Stimulated activated CD4-positive, alpha-beta T cell treated with anti-CD3 and anti-CD28 coated beads, TNF-alpha, amount 100 ng/mL, for 1 hour (primary cell): ENCODE measurements around the gene SOCS4.
"Not testable (repeated sequence)": the region's sequence is repeated elsewhere in the genome, so short reads cannot be mapped to it uniquely, and the experiment has no call there.

Experiments
- DNase-seq, 3 donors: peaks; one replicate each; pipeline ENCODE4 v3.0.0-alpha.2; 2020; ENCODE audit warnings: low read depth in 3 of 3, low spot score in 1 of 3

The SOCS4 gene

DNA sequence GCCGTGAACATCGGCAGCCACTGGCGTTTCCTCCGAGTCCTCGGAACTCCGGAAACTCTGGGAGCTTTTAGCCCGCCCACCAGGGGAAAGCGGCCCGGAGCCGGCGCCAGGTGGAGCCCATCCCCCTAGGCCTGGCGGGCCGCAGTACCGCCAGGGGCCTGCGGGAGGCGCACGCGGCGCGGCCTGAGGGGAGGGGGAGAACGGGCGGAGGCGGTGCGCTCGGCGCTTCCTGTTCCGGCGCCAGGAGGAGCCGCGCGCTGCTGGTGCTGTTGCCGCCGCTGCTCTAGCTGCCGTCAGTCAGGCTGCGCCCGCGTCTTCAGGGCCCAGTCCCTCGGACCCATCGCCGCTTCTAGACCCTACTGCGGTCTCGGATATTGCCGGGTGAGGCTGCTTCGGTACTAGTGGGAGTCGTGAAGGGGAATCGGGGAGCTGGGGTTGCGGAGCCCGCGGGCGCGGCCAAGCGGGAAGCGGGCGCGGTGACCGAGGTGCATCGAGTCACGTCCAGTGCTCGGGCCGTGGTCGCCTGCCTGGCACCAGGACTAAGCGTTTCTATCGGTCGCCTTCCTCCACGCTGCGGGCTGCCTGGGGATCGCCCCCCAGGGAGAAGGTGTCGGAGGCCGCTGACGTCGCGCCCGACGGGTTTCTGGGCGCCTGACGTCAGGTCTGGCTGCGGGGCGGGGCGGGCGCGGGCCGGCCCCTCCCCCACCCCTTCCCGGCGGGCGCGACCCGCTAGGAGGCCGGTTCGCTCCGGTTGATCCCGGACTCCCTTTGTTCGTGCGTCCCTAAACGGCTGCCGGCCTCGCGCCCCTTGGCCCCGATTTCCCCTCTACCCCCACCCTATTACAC lies 24.6 kb downstream of the SOCS4 start, which contains the start of gene MAPK1IP1L:
Gene MAPK1IP1L (plus strand): TSS at position 225 of the 846 bp plus-strand sequence. CDS start 10,037 bp downstream, outside the sequence.
- peak; percentile 67 to 93 (median 83) for DNase-seq

DNA sequence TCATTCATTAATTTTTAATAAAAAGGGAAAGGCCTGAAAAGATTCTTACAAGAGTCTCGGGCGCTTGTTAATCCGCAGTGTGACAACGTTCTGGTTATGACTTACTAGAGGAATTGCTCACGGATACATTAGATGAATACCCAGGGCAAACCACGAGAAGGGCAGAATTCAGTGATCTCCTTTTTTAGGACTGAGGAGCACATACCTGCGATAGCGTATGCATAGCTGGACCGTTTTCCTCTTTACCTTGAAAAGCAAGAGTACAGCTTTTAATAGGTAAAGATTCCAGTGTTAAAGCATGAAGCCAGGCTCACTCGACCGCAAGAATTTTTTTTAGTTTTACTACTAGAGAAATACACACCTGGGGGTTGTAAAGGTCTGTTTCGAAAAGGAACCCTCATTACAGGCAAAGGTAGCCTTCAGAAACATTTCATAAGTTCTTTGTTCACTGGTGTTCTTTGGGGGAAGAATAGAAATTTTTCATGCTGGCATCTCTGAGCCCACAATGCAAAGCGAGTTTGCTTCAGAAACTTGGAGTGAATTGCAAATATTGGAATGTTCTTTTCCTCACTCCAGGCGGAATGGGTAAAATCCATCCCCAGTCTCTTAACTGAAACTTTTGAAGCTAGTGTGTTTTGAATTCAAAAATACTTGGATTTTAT lies 25.4 kb downstream of the SOCS4 start:
- DNase-seq, result no peak

DNA sequence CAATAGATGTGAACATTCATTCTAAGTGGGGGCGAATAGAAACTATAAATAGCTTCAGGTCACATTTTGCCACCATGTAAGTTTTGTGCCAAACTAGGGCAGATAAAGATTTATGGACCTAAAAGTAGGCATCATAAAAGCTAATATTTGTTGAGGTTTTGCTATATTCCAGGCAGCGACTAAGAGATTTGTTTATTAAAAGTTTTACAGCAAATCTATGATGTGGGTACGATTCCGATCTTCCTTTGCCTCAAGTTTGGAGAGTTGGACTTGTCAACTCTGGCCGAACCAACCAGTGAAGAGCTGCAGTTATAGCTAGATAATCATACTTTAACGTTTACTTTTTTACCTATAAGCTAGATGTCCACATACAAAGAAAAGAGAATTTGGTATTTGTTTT lies 26.0 kb downstream of the SOCS4 start:
- DNase-seq, result no peak

DNA sequence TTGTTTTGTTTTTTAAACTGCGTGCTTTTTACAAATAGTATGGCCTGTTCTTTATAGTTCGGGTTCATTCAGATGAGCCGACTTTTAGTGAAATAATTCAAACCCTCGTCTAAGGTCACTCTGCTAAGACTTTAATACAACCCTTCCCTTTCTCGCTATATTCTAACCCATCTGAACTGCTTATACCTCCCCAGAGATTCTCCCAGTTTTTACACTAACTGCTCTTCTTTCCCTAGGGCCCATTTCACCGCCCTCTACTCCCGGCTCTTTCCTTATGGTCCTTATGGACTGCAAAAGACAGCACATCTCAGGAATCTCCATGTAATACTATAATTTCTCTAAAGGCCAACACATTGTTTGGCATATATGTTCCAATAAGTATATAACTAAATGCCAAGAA lies 26.5 kb downstream of the SOCS4 start:
- DNase-seq, result no peak

DNA sequence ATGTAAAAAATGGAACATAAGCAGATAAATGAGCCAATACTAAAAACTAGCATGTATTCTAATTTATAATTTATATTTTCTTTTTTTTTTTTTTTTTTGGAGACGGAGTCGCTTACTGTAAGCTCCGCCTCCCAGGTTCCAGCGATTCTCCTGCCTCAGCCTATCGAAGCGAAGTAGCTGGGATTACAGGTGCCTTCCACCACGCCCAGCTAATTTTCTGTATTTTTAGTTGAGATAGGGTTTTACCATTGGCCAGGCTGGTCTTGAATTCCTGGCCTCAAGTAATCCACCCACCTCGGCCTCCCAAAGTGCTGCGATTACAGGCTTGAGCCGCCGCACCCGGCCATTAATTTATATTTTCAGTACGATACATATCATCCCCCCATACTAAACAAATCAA lies 27.1 kb downstream of the SOCS4 start:
- no peak for DNase-seq

DNA sequence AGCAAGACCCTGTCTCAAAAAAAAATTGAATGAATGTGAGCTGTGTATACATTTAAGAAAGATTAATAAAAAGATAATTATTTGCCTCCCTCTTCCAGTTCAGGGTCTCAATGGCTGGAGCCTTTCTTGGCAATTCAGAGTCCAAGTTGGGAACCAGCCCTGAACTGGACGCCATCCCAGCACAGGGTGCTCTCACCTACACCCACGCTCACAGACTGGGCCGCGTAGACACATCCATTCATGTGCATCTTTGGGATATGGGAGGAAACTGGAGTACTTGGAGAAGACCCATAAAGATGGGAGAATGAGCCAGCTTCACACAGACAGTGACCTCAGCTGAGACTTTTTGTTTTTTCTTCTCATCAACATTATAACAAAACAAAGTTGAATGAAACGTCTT lies 30.9 kb downstream of the SOCS4 start:
- no peak for DNase-seq

DNA sequence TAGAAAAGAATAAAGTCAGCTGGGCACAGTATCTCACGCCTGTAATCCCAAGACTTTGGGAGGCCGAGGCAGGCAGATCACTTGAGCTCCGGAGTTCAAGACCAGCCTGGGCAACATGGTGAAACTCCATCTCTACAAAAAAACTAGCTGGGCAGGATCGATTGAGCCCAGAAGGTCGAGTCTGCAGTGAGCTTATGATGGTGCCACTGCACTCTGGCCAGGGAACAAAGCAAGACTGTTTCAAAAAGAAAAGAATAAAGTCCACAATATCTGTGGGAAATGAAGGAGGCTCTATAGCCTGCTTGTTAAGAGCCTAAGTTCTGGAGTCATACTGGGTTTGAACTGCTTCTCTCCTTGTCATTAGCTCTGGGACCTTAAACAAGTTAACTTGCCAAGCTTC lies 32.3 kb downstream of the SOCS4 start:
- no peak for DNase-seq

DNA sequence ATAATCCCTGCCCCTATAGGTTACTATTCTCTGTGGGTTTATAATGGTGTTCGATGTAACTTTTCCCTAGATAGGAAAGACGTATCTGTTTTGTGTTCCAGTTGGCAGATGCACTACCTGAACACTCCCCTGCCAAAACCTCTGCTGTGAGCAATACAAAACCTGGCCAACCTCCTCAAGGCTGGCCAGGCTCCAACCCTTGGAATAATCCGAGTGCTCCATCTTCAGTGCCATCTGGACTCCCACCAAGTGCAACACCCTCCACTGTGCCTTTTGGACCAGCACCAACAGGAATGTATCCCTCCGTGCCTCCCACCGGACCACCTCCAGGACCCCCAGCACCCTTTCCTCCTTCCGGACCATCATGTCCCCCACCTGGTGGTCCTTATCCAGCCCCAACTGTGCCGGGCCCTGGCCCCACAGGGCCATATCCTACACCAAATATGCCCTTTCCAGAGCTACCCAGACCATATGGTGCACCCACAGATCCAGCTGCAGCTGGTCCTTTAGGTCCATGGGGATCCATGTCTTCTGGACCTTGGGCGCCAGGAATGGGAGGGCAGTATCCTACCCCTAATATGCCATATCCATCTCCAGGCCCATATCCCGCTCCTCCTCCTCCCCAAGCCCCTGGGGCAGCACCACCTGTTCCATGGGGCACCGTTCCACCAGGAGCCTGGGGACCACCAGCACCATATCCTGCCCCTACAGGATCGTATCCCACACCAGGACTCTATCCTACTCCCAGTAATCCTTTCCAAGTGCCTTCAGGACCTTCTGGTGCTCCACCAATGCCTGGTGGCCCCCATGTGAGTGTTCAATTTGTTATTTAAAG lies 35.7 kb downstream of the SOCS4 start:
- no peak for DNase-seq

DNA sequence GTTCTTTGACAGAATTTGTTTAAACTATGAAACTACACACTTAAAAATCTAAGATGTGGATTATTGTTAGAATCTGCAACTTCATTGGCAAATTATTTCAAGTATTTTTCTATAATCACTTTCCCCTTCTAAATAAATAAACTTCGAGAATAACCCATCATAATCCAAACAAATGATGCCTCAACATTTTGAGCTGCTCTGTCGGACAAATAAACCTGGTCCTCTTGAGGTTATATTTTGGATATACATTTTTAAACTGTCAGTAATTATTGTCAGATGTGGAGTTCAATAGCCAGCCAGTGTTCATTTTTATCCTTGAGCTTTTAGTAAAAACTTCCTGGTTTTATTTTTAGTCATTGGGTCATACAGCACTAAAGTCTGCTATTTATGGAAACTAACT lies 37.9 kb downstream of the SOCS4 start:
- not testable (repeated sequence) for DNase-seq

DNA sequence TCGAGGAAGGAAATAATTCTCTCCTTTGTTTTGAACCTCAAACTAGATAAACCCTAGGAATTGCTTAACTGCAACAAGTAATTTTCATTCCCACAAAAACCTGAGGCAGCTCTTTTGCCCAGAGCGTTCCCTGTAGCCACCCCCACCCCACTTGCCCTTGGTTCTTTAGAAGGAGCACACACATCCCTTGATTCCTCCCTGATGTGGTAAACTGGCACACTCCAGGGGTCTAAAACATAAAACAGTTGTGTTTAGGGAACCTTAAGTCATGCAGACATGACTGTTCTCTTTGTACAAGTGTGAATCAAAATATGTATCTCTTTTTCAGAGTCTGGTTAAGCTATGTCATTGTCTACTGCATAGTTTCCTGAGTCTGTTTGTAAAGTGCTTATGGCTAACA lies 38.4 kb downstream of the SOCS4 start:
- DNase-seq, result no peak

DNA sequence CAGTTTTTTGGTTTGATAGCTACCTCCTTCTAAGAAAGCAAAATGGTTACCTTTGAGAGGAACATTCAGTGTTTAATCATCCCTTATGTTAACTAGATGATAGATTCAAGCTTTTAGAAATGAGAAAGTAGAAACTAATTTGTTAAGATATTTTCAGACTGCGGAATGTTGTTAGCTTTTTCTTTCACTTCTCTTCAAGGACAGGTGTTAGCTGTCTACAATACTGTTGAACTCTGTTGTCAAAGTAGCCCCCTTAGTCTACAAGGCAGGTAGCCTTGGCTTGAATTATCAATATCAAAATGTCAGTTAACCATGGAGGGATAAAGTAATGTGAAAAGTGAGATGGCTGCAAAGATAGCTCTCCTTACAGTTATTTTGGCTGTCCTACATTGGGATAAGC lies 39.2 kb downstream of the SOCS4 start:
- DNase-seq, result no peak

DNA sequence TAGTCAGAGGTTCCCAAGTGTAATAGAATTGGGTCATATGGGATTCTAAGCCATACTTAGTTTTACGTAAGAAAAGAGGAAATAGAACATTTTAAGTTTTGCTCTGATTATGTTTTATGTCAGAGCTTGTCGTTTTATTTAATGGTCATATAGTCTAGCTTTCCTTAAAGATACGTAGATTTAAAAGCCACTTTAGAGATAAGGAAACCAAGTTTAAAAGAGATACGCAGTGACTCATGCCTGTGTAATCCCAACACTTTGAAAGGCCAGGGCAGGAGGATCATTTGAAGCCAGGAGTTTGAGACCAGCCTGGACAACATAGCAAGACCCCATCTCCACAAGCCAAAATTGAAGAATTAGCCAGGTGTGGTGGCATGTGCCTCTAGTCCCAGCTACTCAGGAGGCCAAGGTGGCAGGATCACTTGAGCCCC lies 44.0 kb downstream of the SOCS4 start:
- DNase-seq, result no peak

DNA sequence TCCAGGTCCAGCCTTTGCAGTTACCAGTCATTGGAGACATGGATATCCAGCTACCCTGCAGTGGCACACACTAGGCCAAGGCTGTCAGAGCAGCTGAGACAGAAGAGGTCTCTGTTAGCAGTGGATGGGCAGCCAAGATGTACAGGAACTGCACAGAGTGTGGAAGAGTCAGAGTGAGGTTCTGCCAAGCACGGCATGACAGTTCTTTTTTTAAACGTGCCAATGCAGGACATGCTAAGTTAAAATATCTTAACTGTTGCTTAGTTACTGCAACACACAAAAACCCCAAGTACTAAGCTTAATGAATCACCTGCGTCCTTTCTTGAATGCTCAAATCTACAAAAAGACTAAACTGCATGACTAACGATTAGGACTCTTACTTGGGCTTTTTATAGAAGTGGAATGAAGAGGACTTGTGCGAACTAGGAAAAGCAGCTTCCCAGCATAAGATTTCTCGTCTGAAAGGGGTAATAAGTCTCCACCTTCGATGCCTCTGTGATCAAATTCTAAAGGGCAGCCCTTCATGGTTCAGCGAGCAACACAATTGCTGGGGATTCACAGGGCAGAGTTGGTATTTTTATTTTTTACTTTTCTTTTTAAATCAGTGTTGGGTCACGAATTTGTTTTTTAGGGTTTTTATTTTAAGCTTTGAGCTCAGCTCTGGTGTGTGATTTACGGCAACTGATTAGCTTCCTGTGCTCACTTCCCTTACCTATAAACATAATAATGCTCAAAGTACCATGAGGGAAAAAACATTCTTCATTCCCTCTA lies 45.0 kb downstream of the SOCS4 start:
- DNase-seq, result no peak

DNA sequence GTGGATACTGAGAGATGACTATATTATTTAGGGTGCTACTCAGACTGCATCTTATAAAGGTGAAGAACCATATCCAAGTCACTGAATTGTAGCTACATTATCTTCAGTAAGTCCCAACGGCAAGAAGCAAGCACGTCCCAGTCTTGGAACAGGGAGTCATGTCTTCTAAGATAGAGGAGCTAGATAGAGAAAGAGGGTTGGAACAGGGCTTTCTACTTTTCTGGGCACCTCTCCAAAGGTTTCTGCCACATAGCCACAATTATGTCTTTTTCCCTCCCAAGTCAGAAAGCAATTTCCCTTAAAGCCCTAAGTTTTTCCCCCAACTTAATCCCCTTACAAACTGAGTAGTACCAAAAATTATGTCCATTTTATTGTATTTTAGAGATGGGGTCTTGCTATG lies 46.8 kb downstream of the SOCS4 start:
- no peak for DNase-seq

DNA sequence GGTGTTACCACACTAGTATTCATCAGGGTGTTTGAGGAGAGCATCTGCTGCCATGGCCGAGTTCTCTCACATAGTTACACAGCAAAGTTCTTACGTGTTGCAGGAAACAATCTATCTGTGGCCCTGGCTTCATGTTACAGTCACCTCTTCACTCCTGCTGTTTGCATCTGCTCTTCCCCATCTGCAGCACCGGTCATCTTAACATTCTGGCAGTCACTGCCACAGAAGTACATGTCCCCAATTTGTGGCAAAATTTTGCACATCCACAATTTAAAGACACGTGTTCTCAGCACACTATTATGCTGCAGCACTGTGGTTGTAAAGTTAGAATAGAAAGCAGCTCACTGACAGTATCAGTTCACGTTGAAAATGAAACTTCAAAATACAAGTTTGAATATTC lies 47.6 kb downstream of the SOCS4 start:
- DNase-seq, result no peak

DNA sequence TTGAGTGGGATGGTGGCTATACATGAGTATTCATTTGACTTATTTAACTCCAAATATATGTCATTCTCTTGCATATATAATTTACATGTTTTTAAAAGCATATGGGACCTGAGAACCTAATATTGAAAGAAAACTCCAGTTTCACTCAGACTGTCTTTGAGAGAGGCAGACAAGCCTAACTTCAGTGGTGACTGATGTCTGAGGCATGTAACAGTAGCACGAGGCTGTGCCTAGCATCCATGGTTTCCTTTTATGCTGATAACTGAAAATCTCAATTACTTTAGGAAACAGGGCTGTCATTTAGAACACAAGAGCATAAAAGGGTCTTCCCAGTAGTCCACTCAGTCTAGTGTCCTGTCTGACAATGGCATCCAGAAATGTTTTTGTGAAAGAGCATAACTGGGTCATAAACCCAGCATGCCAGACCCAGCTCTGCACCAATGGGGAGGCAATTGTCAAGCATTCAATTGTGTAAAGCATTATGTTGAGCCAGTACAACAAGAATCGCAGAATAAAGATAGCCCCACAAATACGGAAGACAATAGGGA lies 48.7 kb downstream of the SOCS4 start:
- DNase-seq, result no peak

DNA sequence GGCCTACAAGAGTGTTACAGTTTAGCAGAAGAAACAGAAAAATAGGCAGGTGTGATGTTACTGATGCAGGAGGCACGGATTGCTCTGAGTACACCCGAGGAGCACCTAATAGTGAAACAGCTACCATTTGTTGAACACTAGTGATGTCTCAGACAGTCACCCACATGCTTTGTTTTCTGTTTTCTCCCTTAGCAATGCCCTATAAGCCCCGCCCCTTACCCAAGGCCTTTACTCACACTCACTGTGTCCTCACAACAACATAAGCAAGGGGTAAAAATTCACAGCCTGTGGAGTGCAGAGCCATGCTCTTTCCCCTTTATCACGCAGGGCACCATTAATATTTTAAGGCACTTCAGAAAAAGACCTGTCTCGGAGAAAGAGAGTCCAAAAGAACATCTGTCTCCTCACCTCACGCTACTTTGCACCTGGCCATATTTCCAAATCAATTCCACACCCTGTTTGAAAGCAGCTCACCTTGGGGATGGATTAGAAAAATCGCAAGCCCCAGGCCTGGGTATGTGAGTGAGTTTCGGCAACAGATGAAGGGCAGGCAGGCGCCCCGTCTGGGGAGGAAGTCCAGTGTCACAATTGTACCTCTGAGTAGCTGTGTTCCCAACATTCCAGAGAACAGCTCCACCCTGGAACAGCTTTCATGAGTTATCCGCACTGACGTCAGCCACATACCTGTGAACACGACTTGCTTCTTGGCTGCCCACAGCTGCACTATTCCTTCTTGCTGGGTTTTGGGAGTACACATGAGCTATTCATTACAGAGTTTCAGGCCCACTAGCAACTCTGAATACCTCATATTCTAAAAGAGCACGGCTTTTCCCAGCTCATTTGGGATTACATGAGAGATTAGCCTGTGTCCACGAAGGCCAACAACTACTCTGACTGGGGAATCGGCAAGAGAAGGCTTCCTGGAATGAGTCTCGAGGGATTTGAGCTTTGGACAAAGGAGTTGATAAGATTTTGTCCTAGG lies 50.4 kb downstream of the SOCS4 start:
- DNase-seq, result no peak

DNA sequence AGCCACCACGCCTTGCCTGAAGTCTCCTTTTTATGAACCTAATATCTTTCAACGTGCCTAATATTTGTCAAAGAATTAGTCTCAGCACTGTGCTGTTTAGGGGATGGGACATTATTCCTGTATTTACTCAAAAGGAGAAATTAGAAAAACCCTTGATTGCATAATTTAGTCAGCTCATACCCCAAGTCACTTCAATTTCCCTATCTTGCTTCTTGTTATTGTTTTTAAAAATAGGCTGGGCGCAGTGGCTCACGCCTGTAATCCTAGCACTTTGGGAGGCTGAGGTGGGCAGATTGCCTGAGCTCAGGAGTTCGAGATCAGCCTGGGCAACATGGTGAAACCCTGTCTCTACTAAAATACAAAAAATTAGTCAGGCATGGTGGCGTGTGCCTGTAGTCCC lies 52.9 kb downstream of the SOCS4 start:
- DNase-seq, result not testable (repeated sequence)

DNA sequence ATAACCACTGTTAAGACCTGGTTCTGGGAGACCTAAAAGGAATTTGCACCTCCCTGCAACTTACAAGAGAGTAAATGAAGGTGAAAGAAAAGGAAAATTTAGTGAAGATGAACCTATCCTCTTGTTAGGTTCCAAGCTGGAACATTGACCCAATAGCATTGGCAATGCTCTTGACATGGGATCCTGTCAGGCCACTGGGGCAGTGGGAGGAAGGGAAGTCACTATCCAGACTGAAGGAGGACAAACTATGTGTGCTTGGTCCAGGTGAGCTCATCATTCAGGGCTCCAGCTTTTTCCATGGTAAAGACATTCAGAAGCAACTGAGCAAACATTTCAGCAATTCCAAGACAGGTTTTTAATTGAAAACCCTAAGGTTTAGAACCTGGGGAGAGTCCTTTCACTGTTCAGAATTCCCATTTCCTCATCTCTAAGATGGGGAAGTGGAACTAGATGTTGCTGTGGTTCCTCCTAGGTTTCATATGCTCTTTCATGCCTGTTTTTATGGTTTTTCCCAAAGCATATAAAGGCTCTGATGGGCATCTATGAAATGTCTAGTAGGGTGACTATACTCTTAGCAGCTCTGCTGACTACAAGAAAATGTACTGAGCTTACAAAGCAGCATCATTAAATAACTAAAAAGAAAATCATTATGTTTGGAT lies 57.5 kb downstream of the SOCS4 start:
- DNase-seq, result no peak
